NCI-H526 (cell line): ENCODE data around the gene ORMDL2.
"Not testable (repeated sequence)": the region's sequence is repeated elsewhere in the genome, so short reads cannot be mapped to it uniquely, and the experiment has no call there.

Experiments
- DNase-seq, 2 experiments: peaks; one replicate each; lab custom pipeline; 2025; lab: John Stamatoyannopoulos, UW

The ORMDL2 gene

DNA sequence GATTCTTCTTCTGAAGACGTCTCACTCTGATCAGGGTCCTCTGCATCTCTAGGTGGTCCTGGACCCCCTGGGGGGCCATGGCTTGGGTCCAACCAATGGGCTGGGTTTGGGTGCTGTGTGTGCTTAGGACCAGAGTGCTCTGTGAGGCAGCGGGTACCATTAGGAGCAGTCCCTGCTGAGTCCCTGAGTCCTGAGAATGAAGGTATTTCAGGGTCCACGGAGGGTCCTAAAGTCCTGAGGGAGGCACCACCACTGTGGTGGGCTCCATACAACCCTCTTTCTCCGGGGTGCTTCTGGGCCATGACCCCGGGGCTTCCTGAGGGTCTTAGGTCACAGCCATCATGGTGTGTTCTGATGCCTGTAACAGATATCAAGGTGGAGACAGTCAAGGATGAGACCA, 10.5 kb downstream of the ORMDL2 start:
- no peak for DNase-seq

DNA sequence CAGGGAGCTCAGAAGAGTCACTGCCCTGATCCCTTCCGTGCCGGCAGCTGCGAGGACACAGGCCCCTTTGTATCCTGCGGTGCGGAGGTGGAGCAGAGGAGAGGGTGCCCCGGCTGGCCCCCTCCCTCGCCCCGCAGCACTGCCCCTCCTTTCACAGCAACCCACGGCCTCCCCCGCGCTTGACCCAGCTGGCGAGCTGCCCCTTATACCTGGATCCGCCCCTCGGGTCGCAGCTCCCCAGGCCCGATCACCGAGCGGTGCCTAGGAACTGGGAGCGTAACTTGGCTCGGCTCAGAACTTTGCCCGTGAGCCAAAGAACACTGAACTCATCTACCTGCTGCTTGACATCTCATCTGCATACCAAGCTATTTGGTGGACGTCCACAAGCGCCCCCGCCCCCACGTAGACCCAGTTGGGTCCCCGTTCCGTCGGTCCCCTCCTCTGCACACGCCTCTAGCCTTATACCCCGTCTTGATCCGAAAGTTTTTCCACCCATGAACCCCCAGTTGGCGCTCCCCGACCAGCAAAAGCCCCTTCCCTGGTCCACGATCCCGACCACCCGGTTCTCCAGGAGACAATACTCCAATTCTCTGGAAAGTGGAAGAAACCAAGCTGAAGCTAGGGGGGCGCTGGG, 12.2 kb downstream of the ORMDL2 start:
- peak; percentile 46 to 77 for DNase-seq

DNA sequence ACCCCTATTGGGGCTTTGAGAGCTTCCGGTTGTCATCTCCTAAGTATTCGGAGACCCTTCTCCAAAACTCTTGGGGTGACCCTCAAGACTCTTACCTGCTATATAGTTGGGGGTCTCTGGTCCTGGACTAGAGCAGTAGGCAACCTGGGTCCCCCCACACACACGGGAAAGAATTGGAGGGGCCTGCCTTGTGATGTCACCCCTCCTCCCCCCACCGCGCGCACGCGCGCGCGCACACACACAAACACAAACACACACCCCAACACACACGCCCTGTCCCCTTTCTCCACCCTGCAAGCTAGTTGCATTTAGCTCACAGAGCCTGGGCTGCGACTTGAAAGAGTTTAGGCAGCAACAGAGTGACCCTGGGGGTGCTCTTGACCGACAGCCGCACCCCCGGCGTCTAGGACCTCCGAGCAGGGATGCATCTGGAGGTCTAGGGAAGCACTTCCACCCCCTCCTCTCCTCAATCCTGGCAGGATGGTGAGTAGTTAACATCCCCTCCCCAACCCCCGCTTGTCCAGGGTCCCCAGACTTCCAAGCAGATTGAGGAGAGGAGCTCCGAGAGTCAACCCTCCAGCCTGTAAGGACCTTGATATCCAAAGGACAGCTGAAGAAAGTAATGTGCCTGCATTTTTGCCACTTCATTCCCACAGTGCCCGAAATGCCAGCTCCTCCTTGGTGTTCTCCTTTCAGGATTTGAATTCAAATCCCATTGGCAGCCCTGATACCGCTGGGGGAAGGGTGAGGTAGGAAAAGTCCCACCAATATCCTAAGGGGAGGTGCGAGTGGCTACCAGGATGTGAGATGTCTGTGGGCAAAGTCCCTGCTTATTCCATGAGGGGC, 13.0 kb downstream of the ORMDL2 start:
- DNase-seq, result peak; percentile 46 to 77

DNA sequence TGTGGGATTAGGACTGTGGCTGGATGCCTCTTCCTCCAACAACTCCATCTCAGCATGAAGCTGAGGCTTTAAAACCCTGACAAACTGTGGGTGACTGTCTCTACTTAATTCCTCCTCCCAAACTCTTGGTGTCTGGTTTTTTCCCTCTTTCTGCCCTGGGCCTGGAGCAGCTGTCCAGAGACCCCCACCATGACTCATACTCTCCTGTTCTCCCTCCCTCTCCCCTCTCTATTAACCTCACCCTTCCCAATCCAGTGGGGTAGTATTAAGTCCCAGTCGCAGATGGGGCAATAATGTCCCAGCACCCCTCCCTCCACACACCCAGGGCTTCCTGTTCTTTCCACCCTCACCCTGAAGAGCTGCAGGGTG, 13.6 kb downstream of the ORMDL2 start:
- DNase-seq, result no peak

DNA sequence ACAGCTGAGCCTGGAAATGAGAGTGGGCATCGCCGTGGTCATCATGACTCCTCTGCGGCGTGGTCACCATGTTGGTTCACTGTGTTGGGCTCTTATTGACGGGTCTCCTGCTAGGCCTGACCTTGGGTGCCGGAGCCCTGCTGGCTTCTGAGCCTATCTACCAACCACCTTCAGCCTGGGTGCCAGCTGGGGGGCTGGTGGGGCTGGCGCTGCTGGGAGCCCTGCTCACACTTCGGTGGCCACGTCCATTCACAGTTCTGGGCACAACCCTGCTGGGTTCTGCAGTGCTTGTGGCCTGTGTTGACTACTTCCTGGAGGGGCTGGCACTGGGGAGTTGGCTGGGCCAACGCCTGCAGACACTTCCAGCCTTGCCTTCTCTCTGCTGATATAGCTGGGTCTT, 15.2 kb downstream of the ORMDL2 start:
- DNase-seq, result no peak

DNA sequence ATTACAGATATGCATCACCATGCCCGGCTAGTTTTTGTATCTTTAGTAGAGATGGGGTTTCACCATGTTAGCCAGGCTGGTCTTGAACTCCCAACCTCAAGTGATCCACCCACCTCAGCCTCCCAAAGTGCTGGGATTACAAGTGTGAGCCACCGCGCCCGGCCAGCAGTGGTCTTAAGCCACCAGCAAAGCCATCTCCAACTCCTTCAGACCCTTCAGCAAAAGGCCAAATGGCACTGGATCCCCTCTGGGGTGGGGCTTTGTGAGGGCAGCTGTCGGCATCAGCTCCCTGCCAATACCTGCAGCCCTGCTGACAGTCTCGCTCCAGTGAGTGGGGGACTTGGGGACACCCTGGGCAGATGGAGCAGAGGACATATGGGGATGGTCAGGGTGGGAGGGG, 16.6 kb downstream of the ORMDL2 start:
- not testable (repeated sequence) for DNase-seq

DNA sequence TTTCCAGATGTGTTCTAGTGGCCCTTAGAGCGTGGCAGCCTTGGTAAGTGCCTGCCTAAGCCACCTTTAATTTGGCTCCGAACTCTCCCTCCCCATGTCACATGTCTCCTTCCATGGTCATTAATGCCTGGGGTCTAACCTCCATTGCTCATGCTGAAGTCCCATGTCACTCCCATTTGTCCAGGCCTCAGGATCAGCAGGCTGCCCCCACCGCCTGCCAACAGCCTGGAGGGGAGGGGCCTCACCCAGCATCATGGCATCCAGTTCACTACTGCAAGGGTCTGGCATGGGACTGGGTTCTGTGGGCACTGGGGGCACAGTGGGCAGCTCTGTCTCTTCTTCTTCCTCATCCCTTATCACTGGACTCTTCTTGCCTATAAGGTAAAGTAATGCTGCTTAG, 20.5 kb downstream of the ORMDL2 start:
- no peak for DNase-seq

DNA sequence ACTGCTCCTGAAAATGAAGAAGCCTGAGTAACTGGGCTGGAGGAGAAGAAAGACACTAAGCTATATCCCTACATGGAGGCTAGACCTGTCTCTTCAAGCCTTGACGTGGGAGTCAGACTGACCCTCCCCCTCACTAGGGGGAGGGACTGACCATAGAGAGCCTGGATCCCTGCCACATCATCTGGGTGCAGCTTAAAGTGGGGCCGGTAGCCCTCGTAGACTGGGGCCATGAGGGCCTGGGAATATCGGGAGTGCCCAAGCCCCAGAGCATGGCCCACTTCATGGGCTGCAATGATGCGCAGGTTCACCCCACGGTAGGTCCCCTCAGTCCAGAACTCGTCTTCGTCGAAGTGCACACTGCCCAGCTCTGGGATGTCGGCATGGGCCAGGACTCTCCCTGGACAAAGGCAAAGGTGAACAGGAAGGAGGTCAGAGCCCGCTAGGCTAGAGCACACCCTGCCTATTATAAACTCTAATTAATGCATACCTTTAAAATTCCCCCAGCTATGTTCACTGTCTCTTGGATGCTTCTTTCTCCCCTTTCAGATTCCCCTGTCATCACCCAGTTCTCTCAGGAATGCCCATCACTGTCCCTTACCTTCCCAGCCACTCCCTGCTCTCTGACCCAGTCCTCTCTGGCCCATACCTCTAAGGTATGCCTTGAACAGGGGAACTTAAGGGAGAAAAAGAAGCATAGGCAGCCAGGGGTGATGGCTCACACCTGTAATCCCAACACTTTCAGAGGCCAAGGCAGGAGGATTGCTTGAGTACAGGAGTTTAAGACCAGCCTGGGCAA, 21.7 kb downstream of the ORMDL2 start:
- DNase-seq, result no peak

DNA sequence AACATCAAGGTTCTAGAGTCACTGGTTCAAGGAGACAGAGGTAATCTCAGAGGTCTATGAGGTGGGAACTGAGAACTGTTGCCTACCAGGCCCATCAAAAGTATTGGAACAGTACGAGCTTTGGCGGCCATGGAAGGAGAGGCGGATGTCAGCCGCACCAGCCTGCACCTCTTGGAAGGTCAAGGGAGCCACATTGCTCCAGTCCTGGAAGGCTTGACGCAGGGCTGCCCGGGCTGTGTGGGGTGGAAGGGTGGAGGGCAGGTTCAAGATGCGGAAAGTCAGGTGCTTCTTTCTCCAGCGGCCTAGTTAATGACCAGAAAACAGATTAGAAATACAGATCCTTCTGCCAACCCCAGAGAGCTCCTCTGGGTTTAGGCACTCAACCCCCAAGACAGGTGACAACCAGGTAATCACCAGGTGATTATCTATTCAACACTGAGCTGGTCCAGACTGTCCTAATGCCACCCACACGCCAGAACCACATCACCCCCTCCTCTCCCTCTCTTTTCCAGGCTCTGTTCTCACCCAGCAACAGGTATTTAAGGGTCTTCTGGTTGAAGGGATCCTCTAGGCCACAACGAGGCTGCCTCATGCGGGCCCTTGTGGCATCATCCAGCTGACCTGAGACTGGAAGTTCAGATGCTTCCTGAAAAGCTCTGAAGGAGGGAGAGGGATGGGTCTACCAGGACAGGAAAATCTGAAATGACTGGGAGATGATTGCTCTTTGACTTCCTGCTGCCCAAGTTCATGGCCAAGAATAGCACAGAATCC, 22.9 kb downstream of the ORMDL2 start:
- no peak for DNase-seq

DNA sequence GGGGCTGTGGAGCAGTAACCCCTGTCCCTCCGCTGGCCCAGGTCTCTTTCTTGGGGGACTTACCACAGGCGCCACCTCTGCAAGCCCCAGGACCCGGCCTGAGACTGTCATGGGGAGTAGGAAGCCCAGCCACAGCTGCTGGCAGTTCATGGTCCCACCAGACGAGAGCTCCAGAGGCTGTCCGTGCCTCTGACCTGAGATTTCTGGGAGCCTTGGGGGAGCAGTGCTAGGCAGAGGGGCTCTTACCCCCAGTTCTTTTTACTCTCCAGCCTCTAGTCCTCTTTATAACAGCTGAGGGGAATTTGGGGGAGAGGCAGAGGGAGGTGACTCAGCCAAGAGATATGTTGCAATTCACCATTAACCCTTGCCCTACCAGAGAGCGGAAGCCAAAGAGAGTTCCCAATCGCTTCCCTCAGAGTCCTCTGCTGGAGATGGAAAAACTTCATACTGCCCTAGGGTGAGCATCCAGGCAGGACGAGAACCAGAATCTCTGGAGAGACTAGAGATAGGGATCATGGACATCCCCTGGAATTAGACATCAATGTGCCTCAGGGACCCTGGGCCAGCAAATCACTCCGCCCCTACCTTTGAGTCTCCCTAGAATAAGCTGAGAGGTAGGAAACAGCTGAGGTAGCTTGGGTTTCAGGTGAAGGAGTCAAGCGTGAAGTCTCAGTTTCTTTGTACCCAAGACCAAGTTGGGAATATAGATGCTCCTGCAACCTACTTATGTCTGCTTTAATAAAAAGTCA, 25.0 kb downstream of the ORMDL2 start, which contains the start of gene MMP19:
Gene MMP19, minus strand, starts transcription at position 256 of the 749 bp plus-strand sequence. Its CDS starts 106 bp downstream, at position 150.
- DNase-seq, result no peak

DNA sequence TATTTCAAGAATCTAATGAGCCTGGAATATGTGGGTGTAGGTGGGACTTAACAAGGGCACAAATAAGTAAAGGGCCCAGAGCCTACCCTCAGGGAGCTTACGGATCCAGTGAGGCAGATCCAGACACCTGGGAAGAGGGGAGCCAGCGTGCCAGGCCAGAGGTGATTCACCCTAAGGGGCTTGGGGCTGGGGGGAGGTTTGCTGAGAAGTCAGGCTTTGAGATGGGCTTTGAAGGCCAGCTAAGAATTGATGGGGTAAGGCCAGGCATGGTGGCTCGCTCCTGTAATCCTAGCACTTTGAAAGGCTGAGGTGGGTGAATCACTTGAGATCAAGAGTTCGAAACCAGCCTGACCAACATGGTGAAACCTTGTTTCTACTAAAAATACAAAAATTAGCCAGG, 25.6 kb downstream of the ORMDL2 start:
- no peak for DNase-seq

DNA sequence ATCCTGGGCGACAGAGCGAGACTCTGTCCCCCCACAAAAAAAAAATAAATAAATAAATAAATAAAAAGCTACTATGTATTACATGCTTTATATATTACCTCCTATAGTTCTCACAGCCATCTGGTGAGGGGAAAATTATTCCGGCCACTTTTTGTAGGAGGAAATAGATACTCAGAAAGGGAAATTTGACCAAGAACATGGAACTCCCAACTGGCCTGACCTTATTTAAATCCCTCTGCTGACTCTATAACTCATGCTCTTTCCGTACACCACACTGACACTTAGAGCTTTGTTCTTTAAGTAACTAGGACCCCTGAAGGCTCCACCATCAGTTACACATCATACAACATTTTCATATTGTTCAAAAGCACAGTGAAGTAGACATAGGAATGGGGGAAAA, 27.1 kb downstream of the ORMDL2 start:
- no peak for DNase-seq

DNA sequence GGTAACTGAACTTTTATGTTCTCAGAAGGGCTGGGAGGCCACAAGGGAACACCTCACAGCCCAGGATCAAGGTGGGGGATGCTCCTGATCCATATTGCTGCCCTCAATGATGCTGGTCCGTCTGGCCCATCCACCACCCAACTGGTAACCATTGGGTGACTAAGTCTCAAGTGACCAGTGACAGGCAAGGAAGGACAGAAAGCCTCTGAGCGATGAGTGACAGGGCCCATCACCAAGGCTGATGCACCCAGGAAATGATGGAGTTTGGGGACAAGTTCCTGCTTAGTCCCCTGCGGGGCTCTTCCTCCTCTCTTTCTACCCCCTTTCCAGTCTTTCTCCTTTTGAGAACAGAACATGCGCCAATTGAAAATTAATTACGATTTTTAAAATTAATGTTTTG, 27.5 kb downstream of the ORMDL2 start:
- DNase-seq, result no peak

DNA sequence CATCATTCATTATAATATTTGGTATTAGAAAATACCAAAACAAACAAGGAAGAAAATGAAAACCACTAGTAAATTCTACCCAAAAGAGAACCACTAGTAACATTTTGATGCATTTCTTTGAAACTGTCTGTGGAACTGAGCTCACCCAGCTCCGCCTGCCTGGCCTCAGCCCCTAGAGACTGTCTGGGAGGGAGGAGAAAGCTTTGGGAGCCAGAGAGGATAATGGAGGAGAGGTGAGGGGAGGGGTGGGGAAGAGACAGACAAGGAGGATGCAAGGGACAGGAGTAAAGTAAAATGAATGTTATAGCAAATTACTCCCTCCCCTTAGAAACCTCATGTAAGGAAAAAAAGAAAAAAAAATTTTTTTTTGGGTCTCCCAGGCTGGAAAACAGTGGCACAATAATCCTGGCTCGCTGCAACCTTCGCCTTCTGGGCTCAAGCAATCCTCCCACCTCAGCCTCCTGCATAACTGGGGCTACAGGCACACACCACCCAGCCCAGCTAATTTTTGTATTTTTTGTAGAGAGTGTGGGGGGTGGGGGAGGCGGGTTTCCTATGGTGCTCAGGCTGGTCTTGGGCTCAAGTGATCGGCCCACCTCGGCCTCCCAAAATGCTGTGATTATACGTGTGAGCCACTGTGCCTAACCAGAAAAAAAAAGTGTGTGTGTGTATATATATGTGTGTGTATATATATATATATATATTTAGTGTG, 28.1 kb downstream of the ORMDL2 start:
- no peak for DNase-seq

DNA sequence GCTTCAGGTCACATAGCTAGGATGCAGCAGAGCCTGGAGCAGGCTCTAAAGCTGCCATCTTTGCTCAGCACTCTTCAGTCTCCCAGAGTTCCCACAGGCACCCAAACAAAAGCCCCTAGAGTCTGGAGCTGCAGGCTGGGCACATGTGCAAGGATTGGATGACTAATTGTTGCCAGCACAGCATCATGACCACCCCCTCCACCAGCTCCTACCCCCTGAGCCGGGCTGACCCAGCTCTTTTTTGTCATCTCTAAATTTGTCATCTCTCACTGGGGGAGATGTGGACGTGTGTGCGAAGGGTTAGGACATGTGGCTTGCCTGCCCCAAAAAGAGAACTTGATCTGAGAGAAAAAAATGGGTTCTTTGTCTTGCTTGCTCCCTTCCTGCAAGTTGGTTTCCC, 29.2 kb downstream of the ORMDL2 start:
- no peak for DNase-seq

DNA sequence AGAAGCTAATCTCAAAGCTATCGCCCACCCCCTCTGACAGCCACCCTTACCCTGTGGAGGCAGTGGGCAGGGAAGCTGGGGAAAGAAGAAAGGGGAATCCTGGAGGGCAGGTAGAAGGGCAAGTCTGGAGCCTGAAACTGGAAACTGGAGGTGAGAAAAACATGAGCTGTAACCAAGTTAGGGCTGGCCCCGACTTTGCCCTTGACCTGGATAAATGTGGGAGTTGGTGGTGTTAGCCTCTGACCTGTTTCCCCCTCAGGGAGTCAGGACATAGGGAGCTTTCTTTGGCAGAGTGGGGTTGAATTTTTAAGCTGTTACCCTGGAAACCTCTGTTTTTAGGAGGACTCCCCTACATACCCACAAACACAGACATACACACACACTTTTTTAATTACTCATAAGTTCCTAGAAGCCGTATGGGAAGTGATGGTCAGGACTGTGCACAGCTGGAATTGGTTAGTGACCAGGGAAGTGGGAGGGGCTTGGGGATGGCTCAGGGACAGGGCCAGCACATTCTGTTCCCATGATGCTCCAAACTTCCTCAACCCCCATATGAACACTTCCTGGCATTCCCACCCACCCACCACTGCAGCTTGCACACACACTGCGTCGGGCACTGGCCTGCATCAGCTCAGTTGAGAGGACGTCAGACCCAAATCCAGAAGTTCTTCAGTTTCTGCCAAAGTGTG, 29.9 kb downstream of the ORMDL2 start:
- DNase-seq, result no peak

DNA sequence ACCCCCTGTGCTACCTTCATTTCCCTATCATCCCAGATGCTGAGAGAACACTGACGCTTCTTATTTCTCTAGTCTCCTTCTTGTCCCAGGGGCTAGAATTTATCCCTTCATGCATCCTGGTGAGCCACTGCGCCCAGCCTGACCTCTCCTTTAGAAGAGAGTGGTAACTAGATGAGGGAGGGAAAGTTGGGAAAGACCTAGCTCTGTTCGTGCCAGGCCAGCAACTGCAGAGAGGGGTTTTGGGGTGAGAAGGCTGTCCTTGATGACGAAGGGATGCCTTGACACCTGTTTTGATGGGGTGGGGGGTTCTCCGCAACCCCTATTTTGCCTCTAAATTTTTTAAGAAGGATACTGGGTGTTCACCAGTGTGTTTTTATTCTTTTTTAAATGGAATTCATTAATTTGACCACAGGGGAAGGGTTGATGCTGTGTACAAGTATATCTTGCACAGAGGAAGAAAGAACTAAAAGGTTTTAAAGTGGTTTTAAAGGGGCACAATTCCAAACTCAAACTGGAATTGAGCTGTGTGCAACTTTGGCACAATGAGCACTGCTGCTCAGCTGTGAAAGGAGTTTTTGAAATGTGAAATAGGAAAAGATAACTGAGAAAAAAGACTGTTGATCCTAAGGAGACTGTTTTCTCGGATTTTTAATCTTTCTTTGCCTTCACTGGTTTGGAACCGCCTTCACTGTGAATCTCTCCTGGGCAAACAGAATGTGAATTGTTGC, 31.9 kb downstream of the ORMDL2 start:
- DNase-seq, result no peak

DNA sequence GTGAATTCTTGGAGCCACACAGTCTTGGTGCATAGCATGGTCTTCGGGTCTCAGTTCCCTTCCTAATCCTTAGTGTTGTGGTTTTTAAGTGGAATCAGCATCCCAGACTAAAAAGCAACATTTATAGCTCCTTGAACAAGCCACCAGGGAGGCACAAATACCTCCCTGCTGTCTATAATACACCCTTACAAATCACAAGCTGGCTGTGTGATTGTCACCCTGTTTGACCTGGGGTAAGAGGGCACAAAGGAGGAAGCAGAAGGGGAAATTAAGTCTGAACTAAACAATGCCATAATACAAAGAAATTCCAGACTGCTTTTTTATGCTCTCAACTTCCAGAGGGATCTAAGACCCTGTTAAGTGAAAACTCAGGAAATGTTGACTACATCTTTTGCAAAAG, 32.6 kb downstream of the ORMDL2 start:
- DNase-seq, result no peak

DNA sequence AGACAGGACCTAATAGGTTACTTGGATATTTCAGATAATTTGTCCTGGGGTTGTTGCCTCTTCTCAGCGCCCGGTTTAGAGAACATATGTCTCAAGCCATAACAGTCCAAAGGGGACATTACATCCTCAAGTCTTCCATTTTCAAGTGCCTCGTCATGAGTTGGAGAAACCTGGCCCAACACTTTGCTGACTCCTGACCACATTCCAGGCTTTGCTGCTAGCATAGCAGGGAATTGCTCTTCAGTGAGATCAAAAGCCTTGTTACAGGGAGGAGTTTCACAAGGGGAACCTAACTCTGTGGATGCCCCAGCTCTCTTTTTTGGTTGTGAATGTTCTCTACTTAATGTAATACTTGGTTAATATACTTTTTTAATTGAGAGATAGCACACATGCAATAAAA, 33.1 kb downstream of the ORMDL2 start:
- no peak for DNase-seq
